HG03354 (cell line): ENCODE results near the gene ZNF618.

Source experiments
- ATAC-seq: cut with Tn5 transposase; IDR thresholded peaks from one replicate; pipeline ENCODE4 v1.9.1; 2021; ENCODE audit warnings: mild to moderate bottlenecking; ENCODE audit not compliant: unreplicated experiment, poor library complexity, severe bottlenecking

Gene ZNF618

DNA sequence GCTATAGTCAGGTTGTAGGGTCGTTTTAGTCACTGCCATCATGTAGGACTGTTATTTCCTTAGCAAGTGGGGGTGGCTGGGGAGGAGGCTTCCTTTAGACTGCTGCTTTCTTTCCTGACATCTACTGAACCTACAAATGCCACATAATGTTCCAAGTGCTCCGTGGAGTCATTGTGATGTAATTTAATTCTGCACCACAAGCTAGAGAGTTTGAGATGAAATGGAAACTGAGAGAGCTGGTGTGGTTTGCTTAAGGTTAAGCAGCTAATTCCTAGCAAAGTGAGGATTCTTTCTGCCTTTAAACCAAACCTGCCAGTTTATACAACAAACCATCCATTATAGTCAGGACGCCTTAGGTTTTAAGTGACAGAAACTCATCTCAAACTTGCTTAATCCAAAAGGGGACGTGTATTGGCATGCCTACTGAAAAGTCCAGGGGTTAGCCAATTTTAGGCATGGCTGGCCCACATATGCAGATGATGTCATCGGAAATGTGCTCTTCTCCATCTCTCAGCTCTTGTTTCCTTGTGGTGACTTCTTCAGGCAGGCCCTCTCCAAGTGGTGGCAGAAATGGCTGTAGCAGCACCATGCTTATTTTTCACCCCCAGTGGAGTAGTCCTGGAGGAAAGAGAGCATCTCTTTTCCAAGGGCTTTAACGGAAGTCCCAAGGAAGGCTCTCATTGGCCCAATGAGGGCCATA is 30.5 kb downstream of the ZNF618 start:
- ATAC-seq, result no peak

DNA sequence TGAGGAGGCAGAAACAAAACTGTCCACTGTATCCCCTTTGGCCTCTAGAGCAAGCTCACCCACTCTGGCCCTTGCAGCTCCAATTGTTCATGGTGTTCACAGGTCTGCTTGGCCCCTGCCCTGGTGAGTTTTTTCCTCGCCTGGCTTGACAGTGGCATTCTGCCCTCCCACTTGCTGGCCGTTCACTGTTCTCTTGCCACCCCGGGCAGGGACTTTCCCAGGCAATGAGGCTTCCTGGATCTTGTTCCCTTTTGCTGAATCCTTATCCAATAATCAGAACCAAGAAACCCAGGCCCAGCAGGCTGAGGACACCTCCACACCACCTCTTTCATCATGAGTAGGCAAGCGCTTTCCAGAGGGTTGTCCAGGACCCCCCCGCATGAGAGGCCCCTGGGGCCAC is 31.2 kb downstream of the ZNF618 start:
- ATAC-seq, result no peak

DNA sequence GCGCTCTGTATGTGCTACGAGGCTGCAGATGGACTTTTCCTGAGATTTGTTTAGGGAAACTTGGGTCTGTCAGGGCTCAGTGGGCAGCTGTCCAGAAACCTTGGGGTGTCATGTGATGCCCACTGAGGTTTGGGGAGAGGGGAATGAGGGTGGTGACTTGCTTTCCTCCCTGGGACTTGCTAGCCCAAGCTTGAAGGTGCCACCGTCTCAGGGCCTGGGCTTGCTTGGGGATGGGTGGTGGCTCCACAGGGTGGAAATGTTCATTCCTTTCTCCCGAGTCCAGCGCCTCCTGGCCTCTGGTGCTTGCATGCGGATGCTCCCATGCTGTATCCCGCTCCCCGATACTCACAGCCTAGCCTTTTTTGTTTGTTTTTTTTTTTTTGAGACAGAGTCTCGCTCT is 33.3 kb downstream of the ZNF618 start:
- ATAC-seq, result no peak

DNA sequence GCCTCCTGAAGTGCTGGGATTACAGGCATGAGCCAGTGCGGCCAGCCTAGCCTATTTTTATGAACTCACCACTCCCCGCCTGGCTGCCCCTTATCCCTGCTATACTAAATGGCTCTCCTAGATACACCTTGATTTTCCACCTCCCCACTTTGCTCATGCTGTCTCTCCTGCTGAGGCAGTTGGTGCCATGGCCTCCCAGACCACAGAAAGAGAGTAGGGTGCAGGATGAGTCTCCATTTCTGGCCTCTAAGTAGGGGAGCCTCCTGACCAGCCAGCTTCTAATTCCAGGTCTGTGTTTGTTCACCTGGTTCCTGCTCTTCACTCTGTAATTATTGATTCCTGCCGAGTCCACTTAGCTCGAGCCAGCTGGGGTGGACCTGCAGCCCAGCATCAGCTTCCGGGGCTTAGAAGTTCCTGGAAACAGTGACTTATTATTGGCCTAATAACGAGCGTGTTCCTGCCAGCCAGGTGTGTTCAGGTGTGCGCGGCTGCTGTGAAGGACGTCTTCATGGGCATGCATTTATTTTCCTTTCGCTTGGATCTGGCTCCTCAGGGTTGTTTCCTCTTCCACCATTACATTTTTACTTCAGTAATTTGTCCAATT is 34.0 kb downstream of the ZNF618 start:
- no peak for ATAC-seq

DNA sequence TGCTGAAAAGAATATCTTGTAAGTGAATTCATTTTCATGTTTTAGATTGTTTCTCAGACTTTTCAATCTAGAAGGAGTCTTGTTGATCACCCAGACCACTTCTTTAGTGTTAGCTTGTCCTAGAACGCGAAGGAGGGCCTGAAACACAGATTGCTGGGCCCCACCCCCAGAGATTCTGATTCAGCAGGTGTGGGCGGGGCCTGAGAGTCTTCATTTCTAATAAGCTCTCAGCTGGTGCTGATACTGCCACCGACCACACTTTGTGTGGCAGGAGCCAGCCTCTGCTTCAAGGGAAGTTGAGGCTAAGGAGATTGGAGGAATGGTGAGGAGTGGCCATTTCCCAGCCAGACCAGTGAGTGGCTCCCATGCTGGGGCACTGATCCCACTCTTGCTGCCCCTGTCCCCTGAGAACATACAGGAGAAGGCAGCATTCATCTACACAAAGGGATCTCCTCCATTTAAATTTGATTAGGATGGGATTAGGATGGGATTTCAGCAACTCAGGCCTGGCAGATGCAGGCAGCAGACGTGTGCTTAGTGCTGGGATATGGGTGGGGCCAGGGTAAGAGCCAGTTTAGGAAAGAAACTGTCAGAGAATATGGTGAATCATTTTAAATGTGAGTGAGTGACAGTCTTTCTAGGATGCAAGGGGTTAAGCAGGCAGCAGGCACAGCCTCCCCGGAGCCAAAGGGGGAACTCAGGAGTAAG is 35.9 kb downstream of the ZNF618 start:
- no peak for ATAC-seq

DNA sequence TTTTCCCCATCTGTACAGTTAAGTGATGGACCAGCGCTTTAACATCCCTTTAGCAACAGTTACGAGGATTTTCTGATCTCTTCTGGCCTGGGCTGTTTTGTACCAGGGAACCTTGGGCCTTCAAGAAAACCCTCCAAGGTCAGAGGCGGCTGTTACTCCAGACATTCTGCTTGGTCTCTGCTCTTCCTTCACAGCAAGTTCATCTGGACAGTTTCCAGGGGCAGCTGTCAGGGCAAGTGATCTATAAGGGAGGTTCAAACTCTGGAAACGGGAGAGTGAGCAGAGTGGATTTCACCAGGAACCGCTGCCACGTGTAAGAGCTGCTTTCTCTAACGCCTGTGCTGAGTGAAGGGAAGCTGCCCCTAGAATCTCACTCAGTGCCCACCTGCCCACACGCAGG is 36.7 kb downstream of the ZNF618 start:
- no peak for ATAC-seq

DNA sequence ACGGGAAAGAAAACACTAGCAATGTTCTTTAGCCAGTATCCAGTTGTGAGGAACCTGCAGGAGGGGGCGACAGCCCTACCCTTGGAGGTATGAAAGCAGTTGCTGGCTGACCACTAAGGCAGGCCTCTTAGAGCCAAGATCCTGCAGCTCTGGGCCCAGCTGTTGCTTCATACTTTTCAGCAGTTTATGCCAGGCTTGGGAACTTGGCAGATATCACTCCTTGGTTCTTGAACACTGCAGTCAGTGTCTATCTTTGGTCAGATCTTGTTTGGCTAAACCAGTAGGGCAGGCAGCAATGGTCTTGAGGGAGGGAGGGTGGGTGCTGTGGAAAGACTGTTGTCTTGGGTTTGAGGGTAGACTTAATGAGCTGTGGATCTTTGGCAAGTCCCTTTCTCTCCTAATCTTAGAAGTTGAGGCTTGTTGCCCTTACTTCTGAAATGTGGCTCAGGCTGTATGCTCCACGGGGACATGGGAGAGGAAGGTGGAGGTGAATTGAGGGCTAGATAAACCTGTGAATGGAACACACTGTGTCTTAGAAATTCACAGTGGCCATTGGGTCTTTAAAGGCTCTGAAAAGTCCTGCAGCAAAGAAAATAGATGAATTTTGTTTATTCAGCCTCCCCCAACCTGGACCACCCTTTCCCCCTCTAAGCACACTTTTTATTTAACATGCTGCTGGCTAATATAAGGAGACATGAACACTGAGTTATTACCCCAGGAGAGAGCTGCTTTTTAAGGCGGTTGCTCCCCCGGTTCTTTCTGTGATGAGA is 37.5 kb downstream of the ZNF618 start:
- ATAC-seq, result no peak

DNA sequence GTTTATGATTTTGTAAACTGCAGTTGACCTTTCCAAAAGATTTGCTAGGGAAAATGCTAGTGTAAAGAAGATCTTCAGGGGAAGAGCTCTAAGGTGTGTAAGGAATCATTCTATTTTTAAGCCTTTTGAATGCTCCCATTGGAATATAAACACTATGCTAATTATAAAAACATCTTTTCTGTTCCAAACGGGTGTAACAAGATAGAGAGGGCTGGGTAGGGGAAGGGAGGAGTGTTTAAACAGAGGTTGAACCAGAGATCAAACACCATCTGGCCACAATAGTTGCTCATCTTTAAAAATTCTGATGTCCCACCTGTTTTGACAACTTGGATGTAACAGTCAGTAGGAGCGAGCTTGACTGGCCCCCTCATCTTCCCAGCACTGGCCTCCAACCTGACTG is 38.4 kb downstream of the ZNF618 start:
- no peak for ATAC-seq

DNA sequence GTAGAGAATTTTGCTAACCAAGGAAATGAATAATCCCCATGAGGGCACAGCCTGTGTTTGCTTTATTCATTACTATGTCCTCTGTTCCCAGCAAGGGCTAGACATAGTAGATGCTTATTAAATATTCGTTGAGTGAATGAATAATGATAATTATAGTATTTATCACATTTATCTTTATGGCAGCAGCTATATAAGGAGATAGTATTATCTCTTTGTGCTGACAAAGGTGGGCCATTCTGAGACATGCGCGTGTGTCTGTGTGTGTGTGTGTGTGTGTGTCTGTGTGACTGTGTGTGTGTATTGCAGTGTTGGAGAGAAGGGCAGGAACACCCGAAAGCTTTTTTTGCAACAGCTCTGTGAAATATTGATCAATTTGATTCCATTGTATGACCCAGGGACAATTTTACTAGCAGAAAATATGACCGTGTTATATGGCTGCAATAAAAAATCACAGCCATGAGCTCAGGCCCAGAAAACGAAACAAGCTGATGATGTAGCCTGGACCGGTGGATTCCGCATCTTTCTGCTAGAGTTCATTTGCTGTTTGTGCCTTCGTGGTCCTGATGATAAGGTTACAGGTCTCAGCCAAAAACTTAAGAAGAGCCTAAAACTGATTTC is 39.8 kb downstream of the ZNF618 start:
- no peak for ATAC-seq

DNA sequence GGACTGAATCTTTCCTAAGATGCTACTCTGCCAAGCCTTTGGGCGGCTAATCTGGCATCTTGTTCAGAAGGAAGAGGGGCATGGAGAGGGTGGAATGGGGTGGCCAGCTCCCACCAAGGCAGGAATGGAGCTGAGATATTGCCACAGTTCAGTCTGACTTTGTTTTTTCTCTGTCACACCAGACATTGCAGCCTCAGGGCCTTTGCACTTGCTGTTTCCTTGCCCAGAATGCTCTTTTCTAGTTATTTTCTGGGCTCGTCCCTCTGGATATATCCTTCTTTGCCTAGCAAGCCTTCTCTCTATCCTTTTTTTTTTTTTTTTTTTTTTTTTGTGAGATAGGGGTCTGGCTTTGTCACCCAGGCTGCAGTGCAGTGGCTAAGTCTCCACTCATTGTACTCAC is 40.8 kb downstream of the ZNF618 start:
- no peak for ATAC-seq

DNA sequence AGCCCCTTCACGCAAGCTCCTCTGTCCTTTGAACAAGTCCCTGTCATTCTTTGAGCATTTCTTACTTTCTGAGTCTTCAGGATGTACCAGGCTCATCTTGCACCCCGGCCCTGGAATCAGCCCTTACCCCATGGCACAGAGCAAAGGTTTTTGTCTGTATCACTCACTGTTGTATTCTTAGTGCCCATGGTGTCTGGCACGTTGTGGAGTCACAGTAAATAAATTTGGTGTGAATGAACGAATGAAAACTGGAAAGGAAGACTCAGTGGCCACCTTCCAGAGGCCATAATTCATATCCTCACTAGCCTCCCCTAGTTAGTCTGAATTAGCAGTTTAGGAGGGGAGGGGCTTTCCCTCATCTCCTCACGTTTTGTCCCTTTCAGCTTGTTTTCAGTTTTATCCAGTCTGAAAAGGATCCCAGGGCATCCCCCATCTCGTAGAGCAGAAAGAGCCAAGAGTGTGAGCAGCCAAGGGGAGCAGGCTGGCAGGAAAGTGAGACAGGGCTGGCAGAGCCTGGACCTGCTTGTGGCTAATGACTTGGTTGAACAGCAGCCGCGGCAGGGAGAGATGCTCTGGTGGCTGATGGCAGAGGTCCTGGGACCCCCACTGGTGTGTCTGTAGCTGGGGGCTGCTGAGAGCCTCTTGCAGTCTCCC is 42.7 kb downstream of the ZNF618 start:
- no peak for ATAC-seq

DNA sequence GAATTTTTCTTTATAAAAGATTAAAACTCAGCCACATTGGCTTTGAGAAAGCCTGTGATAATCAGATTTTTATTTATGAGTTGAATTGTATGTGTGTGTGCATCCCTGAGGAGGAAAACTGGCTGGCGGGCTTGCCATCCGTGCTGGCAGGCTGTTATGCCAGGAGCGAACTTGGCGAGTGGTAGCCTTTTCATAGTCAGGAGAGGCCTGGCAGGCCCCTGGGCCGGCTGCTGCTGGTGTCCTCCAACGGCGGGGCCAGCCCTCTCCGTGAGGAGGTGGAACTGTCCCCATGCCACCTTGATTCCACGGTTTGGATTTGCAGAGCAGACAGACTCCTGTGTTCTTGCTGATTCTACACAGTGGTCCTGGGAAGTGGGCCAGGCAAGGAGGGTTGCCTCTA is 43.3 kb downstream of the ZNF618 start:
- no peak for ATAC-seq

DNA sequence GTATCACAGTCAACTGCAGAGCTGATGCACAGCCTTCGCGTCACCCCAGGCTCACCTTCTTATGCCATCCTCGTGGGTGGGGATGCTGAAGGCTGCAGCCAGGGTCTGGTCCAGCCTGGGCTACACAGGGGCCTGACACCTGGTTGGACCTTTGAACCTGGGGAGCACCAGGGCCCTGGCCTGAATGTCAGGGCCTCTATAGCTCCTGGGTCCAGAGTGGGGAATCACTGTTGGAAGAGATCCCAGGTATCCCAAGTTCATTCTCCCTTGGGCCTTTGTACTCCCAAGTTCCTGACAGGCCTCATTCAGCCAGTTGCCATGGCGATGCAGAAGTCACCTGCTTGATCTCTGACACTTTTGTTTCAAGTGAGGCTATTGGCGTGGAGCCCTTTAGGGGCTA is 43.8 kb downstream of the ZNF618 start:
- no peak for ATAC-seq

DNA sequence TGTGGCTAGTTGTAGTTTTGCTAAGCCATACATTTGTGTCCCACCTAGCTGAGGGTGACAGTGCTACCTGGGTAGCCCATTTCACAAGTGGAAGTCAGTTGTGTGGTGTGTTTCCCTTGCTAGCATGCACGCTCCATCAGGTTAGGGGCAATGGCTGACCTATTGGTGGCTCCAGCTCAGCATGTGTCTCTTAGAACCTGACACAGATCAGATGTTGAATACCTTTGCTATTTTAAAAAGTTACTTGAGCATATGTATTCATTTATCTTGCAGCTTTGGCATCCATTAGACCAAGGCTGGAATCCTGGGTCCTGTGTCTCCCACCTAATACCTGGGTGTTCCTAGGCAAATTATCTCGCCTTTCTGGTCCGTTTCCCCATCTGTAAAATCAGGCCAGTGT is 44.8 kb downstream of the ZNF618 start:
- no peak for ATAC-seq

DNA sequence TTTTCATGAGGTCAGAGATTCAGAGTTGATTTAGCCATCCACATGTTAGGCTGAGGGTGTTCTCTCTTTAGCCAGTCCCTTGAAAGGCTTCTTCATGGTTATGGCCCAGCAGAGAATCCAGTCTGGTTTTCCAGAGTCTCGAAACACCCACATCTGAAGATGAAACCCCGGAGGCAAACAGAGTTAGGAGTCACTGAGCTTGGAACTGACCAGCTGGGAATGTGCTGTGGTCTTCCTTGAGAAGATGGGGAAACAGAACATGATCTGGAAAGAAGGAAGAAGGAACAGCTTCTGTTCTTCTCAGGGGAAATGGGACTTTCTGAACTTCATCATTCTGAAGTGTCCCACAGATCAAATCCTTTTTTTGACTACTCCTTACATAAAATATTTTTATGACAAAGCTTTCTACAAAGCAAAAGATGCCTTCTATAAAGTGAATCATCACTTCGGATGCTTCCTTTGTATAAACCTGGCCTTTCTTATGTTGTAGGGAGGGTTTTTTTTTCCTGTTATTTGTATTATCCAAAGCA is 45.4 kb downstream of the ZNF618 start:
- ATAC-seq, result no peak

DNA sequence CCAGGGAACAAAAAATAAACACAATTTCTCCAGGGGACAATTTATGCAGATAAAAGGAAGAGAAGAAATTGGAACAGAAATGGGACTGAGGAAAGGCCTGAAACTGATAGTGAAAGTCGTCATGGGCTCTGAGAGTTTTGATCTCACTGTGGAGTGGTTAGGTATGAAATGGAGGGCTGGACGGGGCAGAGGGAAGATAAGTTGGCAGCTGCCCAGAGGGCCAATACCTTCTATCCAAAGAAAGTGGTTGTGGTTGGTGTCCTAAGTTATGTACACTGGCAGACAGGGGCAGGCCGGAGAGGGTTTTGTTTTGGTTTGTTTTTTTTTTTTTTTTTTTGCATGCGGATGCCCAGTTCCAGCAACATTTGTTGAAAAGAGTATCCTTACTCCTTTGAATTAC is 46.1 kb downstream of the ZNF618 start:
- no peak for ATAC-seq

DNA sequence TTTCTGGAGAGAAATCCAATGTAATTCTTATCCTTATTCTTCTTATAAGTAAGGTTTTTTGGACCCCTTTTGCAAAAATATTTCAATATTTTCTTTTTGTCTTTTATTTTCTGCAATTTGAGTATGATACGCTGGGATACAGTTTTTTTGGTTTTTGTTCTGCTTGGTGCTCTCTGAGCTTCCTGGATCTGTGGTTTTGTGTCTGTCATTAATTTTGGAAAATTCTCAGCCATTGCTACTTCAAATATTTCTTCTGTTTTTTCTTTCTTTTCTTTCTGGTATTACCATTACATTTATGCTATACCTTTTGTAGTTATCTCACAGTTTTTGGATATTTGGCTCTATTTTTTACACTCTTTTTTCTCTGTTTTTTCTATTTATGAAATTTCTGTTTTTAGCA is 50.1 kb downstream of the ZNF618 start:
- no peak for ATAC-seq

DNA sequence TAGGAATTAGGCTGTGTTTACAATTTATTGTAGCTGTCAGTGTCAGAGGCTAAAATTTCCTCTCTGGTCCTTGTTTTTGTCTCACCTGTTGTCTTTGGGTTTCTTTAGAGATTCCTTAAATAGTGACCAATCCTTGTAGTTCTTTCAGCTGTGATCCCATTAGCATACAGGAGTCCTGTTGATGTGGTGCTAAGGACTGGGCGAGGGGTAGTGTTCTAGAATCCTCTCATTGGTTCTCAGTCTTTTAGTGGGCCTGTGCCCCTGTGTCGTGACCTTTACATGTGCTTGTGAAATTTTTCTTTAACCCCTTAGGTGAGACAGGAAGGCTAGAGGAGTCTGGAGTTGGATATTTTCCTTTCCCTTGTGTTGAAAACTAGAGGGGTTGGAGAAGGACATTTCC is 51.2 kb downstream of the ZNF618 start:
- no peak for ATAC-seq

DNA sequence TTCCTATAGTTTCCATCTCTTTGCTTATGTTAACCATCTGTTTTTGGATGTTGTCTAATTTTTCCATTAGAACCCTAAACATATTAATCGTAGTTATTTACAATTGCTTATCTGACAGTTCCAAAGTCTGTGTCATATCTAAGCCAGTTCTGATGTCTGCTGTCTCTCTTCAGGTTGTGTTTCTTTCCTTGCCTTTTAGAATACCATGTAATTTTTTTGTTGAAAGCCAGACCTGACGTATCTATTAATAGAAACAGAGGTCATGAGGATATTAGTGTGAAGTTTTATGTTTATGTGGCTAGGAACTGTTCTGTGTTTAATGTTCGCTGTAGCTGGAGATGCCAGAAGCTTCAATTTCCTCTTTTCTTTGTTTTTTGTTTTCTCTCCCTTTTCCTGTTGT is 52.2 kb downstream of the ZNF618 start:
- no peak for ATAC-seq
